ENCODE results near the gene CHD9NB. TPM values are rescaled to one million over a fixed set of nuclear protein-coding genes. Genes with fewer than 3 reads are reported as not detected.
"Not testable (repeated sequence)": the region's sequence is repeated elsewhere in the genome, so short reads cannot be mapped to it uniquely, and the experiment has no call there.

CHD9NB gene
- total RNA-seq, 4 donors from 2014 or later, result 3.0 to 3.1 TPM; not detected in 2

DNA sequence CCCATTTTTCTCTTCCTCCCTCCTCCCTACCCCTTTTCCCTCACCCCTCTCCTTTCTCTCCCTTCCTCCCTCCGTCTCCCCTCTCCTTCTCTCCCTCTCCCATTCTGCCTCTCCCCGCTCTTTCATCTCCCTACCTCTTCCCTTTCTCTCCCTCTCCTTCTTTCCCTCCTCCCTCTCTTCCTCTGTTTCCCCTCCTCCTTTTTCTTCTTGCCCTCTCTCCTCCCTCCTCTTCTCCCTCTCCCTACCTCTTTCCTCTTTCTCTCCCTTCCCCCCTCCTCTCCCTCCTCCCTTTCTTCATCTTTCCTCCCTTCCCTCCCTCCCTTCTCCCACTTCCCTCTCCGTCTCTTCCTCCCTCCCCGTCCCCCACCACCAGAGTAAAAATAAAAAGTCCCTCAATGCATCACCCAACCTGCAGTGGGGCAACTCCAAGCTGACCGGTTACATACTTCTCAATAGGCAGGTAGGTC is 10.4 kb downstream of the CHD9NB start:
- TF ChIP-seq POLR2A (IDR thresholded peaks at IDR 0.05), result no peak
- 60 to 73% methylated on average over 1 to 5 of the region's 5 CpGs for WGBS, 2 donors (ENCODE audit: low coverage in 1 of 2)
- Histone ChIP-seq H3K27ac (peak overlapping the region; percentile 60 to 65 (median 62)), H3K36me3 (no peaks in the 10 kb centered on the region), H3K9me3 (no peaks in the 10 kb centered on the region), H3K27me3 (no peaks in the 10 kb centered on the region), H3K4me3 (no peak overlapping the region), H3K4me1 (peaks cover 9 to 58% (median 42%) of the 10 kb centered on the region in 4 donors)
- intact Hi-C loops (cut with DNase I; ENCODE audit: low total_unique reads) (no loop called here), in situ Hi-C loops (cut with MboI; ENCODE audit: low pct_ligation_motif_present in 1 of 4, low pct_unique_long_range_greater_than_20kb in 1 of 4, low sequenced_read_pairs in 3 of 4) (no loop called here)
- no peak for DNase-seq

DNA sequence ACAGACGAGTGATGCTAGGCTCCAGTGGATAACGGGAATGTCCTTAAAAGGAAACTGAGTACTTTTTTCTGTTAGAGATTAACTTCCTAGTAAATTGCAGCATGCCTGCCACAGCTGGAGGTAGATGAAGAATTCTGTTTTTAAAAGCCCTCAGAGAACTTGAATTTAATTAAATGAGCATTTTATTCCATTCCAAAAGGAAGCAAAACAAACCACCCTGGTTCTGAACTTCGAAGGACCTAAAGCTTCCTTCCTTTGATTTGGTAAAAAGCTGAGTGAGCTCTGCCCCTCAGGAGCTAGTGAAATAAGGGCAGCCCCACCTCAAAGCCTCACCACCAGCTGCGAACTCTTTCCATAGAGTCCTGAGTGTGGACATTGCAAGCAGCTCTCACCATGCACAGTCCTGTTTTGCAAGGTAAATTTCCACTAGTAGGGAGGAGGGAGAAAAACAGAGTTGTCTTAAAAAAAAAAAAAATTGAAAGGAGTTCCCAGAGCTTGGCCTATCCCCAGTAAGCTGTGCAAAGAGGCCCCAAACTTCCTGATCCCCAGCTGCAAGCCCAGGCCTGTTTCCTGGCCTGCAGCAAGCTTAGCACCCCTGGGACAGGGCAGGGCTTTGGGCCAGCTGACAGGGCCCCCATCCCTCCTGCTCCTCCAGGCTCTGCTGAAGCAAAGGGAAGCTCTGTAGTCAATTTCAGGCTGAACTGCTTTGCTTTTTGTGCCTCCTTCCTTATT is 11.2 kb downstream of the CHD9NB start:
- TF ChIP-seq POLR2AphosphoS5 (IDR thresholded peaks at IDR 0.05) (no peak), POLR2A (IDR thresholded peaks at IDR 0.05) (no peak), EP300 (IDR thresholded peaks at IDR 0.05; ENCODE audit: low read depth) (no peak)
- TF ChIP-seq, protein P1, sequence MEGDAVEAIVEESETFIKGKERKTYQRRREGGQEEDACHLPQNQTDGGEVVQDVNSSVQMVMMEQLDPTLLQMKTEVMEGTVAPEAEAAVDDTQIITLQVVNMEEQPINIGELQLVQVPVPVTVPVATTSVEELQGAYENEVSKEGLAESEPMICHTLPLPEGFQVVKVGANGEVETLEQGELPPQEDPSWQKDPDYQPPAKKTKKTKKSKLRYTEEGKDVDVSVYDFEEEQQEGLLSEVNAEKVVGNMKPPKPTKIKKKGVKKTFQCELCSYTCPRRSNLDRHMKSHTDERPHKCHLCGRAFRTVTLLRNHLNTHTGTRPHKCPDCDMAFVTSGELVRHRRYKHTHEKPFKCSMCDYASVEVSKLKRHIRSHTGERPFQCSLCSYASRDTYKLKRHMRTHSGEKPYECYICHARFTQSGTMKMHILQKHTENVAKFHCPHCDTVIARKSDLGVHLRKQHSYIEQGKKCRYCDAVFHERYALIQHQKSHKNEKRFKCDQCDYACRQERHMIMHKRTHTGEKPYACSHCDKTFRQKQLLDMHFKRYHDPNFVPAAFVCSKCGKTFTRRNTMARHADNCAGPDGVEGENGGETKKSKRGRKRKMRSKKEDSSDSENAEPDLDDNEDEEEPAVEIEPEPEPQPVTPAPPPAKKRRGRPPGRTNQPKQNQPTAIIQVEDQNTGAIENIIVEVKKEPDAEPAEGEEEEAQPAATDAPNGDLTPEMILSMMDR (IDR thresholded peaks at IDR 0.05), result no peak
- Histone ChIP-seq H3K27ac (peak overlapping the region; percentile 60 to 65 (median 62)), H3K9me3 (no peaks in the 10 kb centered on the region), H3K4me3 (no peak overlapping the region), H3K27me3 (no peaks in the 10 kb centered on the region), H3K36me3 (no peaks in the 10 kb centered on the region), H3K4me1 (peaks cover 9 to 50% (median 41%) of the 10 kb centered on the region in 4 donors)
- in situ Hi-C loops (cut with MboI; ENCODE audit: low pct_ligation_motif_present in 1 of 4, low pct_unique_long_range_greater_than_20kb in 1 of 4, low sequenced_read_pairs in 3 of 4), result no loop called here
- DNase-seq, result peak; percentile 33
- intact Hi-C loops (cut with DNase I; ENCODE audit: low total_unique reads), result no loop called here
- WGBS, 2 donors (ENCODE audit: low coverage in 1 of 2), result 30 to 49% methylated on average over 2 to 4 of the region's 4 CpGs

DNA sequence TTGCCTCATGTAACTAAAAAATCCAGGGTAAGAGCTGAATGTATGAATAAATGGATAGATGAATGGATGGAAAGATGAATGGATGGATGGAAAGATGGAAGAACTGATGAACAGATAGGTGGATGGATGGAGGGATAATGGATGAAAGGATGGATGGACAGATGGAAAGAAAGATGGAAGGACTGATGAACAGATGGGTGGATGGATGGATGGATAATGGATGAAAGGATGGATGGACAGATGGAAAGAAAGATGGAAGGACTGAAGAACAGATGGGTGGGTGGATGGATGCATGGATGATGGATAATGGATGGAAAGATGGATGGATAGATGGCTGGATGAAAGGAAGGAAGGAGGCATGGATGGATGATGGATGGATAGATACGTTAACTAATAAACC is 11.9 kb downstream of the CHD9NB start:
- in situ Hi-C loops (cut with MboI; ENCODE audit: low pct_ligation_motif_present in 1 of 4, low pct_unique_long_range_greater_than_20kb in 1 of 4, low sequenced_read_pairs in 3 of 4), result no loop called here
- TF ChIP-seq POLR2AphosphoS5 (IDR thresholded peaks at IDR 0.05) (no peak), POLR2A (IDR thresholded peaks at IDR 0.05) (no peak), EP300 (IDR thresholded peaks at IDR 0.05; ENCODE audit: low read depth) (no peak)
- TF ChIP-seq, protein P1 (IDR thresholded peaks at IDR 0.05), result no peak
- Histone ChIP-seq H3K27ac (no peak overlapping the region), H3K9me3 (no peaks in the 10 kb centered on the region), H3K27me3 (no peaks in the 10 kb centered on the region), H3K36me3 (no peaks in the 10 kb centered on the region), H3K4me1 (peaks cover 9 to 43% (median 34%) of the 10 kb centered on the region in 4 donors), H3K4me3 (no peak overlapping the region)
- 82 to 83% methylated on average over 1 of the region's 1 CpG for WGBS, 2 donors (ENCODE audit: low coverage in 1 of 2)
- no peak for DNase-seq
- intact Hi-C loops (cut with DNase I; ENCODE audit: low total_unique reads), result no loop called here

GRCh38 chr16:53036711-53037110 is 16.0 kb downstream of the CHD9NB start:
- H3K27me3 ChIP-seq; H3K4me3 ChIP-seq; DNase-seq; H3K36me3 ChIP-seq; in situ Hi-C loops (cut with MboI; ENCODE audit: low pct_ligation_motif_present in 1 of 4, low pct_unique_long_range_greater_than_20kb in 1 of 4, low sequenced_read_pairs in 3 of 4); intact Hi-C loops (cut with DNase I; ENCODE audit: low total_unique reads); H3K9me3 ChIP-seq; H3K27ac ChIP-seq: not testable (repeated sequence)
- 78% methylated on average over 6 of the region's 6 CpGs; no CpG with 5 or more reads in 1 of the 2 donors for WGBS, 2 donors (ENCODE audit: low coverage in 1 of 2)
- H3K4me1 ChIP-seq, result peaks cover 0 to 12% (median 8%) of the 10 kb centered on the region in 4 donors

DNA sequence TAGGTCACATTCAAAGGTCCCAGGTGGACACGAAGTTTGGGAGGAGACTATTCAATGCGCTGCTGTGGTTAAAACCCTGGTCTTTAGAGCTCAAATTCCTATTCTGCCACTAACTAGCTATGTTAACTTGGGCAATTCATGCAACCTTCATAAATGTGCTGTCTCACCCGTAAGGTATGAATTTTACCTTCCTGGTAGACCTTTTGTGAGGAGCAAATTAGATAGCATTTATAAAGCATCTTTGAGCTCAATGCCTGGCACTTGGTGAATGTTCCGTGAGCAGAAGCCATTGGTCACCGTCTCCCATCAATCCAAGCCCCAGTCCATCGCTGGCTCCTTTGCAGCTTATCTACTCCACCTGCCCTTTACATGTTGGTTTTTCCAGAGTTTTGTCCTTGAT is 16.6 kb downstream of the CHD9NB start:
- Histone ChIP-seq H3K27ac (no peak overlapping the region), H3K27me3 (no peaks in the 10 kb centered on the region), H3K36me3 (no peaks in the 10 kb centered on the region), H3K9me3 (no peaks in the 10 kb centered on the region), H3K4me3 (no peak overlapping the region), H3K4me1 (peaks cover 0 to 12% (median 5%) of the 10 kb centered on the region in 4 donors)
- TF ChIP-seq POLR2AphosphoS5 (IDR thresholded peaks at IDR 0.05), result no peak
- TF ChIP-seq, protein P1 (IDR thresholded peaks at IDR 0.05), result no peak
- no peak for TF ChIP-seq POLR2A (IDR thresholded peaks at IDR 0.05)
- TF ChIP-seq EP300 (IDR thresholded peaks at IDR 0.05; ENCODE audit: low read depth), result no peak
- WGBS, 2 donors (ENCODE audit: low coverage in 1 of 2), result 85 to 100% methylated on average over 1 to 6 of the region's 6 CpGs
- DNase-seq, result no peak
- in situ Hi-C loops (cut with MboI; ENCODE audit: low pct_ligation_motif_present in 1 of 4, low pct_unique_long_range_greater_than_20kb in 1 of 4, low sequenced_read_pairs in 3 of 4) (no loop called here), intact Hi-C loops (cut with DNase I; ENCODE audit: low total_unique reads) (no loop called here)

All from transverse colon (tissue), 4 donors.